GM19463 (cell line): Measurements from ENCODE around the gene CPTP.

ENCODE experiments used
- ATAC-seq: cut with Tn5 transposase; IDR thresholded peaks from one replicate; pipeline ENCODE4 v1.9.1; 2021; ENCODE audit warnings: mild to moderate bottlenecking, moderate library complexity; ENCODE audit not compliant: unreplicated experiment

The CPTP gene

GRCh38 chr1:1291548-1292441 is 32.8 kb upstream of the CPTP start:
- ATAC-seq = no peak

GRCh38 chr1:1292442-1292779 is 32.2 kb upstream of the CPTP start:
- ATAC-seq = no peak

- ATAC-seq = no peak
Observed at GRCh38 chr1:1292851-1293250, 31.8 kb upstream of the CPTP start.

GRCh38 chr1:1293263-1294249 is 31.0 kb upstream of the CPTP start:
- no peak for ATAC-seq

- ATAC-seq = no peak
Observed at GRCh38 chr1:1294250-1294890, 30.2 kb upstream of the CPTP start.

- no peak for ATAC-seq
Observed at GRCh38 chr1:1295154-1295923, 29.3 kb upstream of the CPTP start.

- ATAC-seq = no peak
Observed at GRCh38 chr1:1296070-1297061, 28.2 kb upstream of the CPTP start.

GRCh38 chr1:1297802-1298424 is 26.7 kb upstream of the CPTP start:
- ATAC-seq = no peak

GRCh38 chr1:1298861-1299685 is 25.5 kb upstream of the CPTP start:
- ATAC-seq = no peak

- no peak for ATAC-seq
Observed at GRCh38 chr1:1299686-1300351, 24.8 kb upstream of the CPTP start.

- ATAC-seq = no peak
Observed at GRCh38 chr1:1300352-1300739, 24.3 kb upstream of the CPTP start.

- ATAC-seq = no peak
Observed at GRCh38 chr1:1302006-1302430, 22.6 kb upstream of the CPTP start.

GRCh38 chr1:1302951-1303509 is 21.6 kb upstream of the CPTP start:
- ATAC-seq = no peak

GRCh38 chr1:1303736-1304135 is 20.9 kb upstream of the CPTP start:
- no peak for ATAC-seq

- ATAC-seq = no peak
Observed at GRCh38 chr1:1304331-1305299, 20.0 kb upstream of the CPTP start.
